GM23248 (cell line): ENCODE data around the gene NDNF. TPM values are rescaled to one million over a fixed set of nuclear protein-coding genes. Genes with fewer than 3 reads are reported as not detected.

ENCODE experiments used
- DNase-seq: peaks from one replicate; pipeline ENCODE4 v3.0.0-alpha.2; 2015
- H2AFZ ChIP-seq: fragments of 200-600 bp; sonication (generic); 2 replicates; pipeline ENCODE4 v1.6.1; 2016; ENCODE audit warnings: antibody characterized with exemption
- H3F3A ChIP-seq: fragments of 200-600 bp; sonication (generic); 2 replicates; pipeline ENCODE4 v1.6.1; 2016; ENCODE audit warnings: mild to moderate bottlenecking, antibody characterized with exemption, mixed run types; ENCODE audit not compliant: insufficient read depth
- H3K27ac ChIP-seq: fragments of 200-600 bp; sonication (generic); 2 replicates; pipeline ENCODE4 v1.5.1; 2016; ENCODE audit warnings: mild to moderate bottlenecking
- H3K27me3 ChIP-seq: fragments of 200-600 bp; sonication (generic); replicated peaks from 2 replicates; pipeline ENCODE4 v1.6.1; 2016; ENCODE audit warnings: mild to moderate bottlenecking; ENCODE audit not compliant: insufficient read depth
- H3K36me3 ChIP-seq: fragments of 200-600 bp; sonication (generic); 2 replicates; pipeline ENCODE4 v1.6.1; 2016; ENCODE audit warnings: low read depth, mild to moderate bottlenecking
- H3K4me1 ChIP-seq: fragments of 200-600 bp; sonication (generic); 2 replicates; pipeline ENCODE4 v1.6.1; 2016; ENCODE audit warnings: mild to moderate bottlenecking; ENCODE audit not compliant: insufficient read depth
- H3K4me2 ChIP-seq: fragments of 200-600 bp; sonication (generic); one replicate; pipeline ENCODE4 v1.6.1; 2016; ENCODE audit warnings: mild to moderate bottlenecking; ENCODE audit not compliant: unreplicated experiment
- H3K4me3 ChIP-seq: fragments of 200-600 bp; sonication (generic); 2 replicates; pipeline ENCODE4 v1.5.1; 2016; ENCODE audit warnings: mild to moderate bottlenecking
- H3K79me2 ChIP-seq: fragments of 200-600 bp; sonication (generic); 2 replicates; pipeline ENCODE4 v1.6.1; 2016; ENCODE audit warnings: mild to moderate bottlenecking; ENCODE audit not compliant: insufficient read depth
- H3K9ac ChIP-seq: fragments of 200-600 bp; sonication (generic); 2 replicates; pipeline ENCODE4 v1.6.1; 2016; ENCODE audit warnings: mild to moderate bottlenecking
- H3K9me2 ChIP-seq: fragments of 200-600 bp; sonication (generic); 2 replicates; pipeline ENCODE4 v1.6.1; 2016; ENCODE audit warnings: mixed run types, mild to moderate bottlenecking, moderate library complexity; ENCODE audit not compliant: insufficient read depth
- H3K9me3 ChIP-seq: fragments of 200-600 bp; sonication (generic); one replicate; pipeline ENCODE4 v1.6.1; 2017; ENCODE audit warnings: low read depth
- H4K20me1 ChIP-seq: fragments of 200-600 bp; sonication (generic); 2 replicates; pipeline ENCODE4 v1.6.0; 2016; ENCODE audit not compliant: insufficient read depth
- EZH2 ChIP-seq: fragments of 200-600 bp; sonication (generic); IDR thresholded peaks from 2 replicates; pipeline ENCODE4 v1.6.1; 2018; ENCODE audit warnings: antibody characterized with exemption, mild to moderate bottlenecking; ENCODE audit not compliant: insufficient read depth, poor library complexity, severe bottlenecking
- EZH2phosphoT487 ChIP-seq: fragments of 200-600 bp; sonication (generic); IDR thresholded peaks from 2 replicates; pipeline ENCODE4 v1.6.1; 2018; ENCODE audit warnings: antibody characterized with exemption, moderate library complexity, mild to moderate bottlenecking, low read depth; ENCODE audit not compliant: insufficient read depth
- WGBS, 2 experiments: methylation state at CpG; one replicate each; pipeline ENCODE4 v1.1.6; 2015 to 2017; ENCODE audit warnings: low lambda C conversion rate in 2 of 2, low coverage in 1 of 2; ENCODE audit errors: missing lambda C conversion rate in 2 of 2; 5-methylcytosine and 5-hydroxymethylcytosine counted together
- in situ Hi-C: fragments of 300-500 bp; cut with MboI; formaldehyde crosslinking; loops from 2 replicates; pipeline ENCODE4 v1.15.0; 2020
- polyA plus RNA-seq: library from polyadenylated mRNA; unstranded; fragments of >200 nt; fragmentation: Nextera tagmentation; extraction: Ambion mirVana; gene quantifications from 2 replicates; pipeline ENCODE4 v1.2.1, GENCODE V29; 2016
- total RNA-seq: library from RNA; depleted of rRNA; stranded (reverse); fragments of >200 nt; shearing (Covaris generic); gene quantifications from 2 replicates; pipeline ENCODE4 v1.2.3, GENCODE V29; 2014

NDNF gene
- total and polyA plus RNA-seq, 2 experiments from 2014 or later = 3.1 to 3.4 TPM

DNA sequence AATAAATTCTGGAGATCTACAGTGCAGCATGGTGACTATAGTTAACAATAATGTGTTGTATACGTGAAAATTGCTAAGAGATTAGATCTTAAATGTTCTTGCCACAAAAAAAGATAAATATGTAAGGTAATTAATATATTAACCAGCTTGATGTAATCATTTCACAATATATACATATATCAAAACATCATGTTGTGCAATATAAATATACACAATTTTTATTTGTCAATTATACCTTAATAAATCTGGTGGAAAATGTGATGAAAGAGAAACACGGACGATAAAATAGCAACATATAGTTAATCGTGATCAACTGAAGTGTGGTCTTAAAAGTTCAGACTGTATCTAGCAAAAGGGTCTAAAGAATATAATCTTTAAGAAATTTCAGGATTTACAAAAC is 16.5 kb upstream of the NDNF start:
- H3K9me2 ChIP-seq = no peaks in the 10 kb centered on the region
- in situ Hi-C loops = loop anchor here (10.0 to 25.0 kb wide), 2 partner anchors 377 to 934 kb away; no protein-coding TSS in a partner anchor
- WGBS, 2 experiments = 74 to 75% methylated on average over 4 of the region's 4 CpGs
- no peaks in the 10 kb centered on the region for H3K4me1 ChIP-seq
- no peaks in the 10 kb centered on the region for H3K9me3 ChIP-seq
- H3K79me2 ChIP-seq = no peaks in the 10 kb centered on the region
- H4K20me1 ChIP-seq = no peaks in the 10 kb centered on the region
- no peaks in the 10 kb centered on the region for H3F3A ChIP-seq
- H3K27me3 ChIP-seq = no peaks in the 10 kb centered on the region
- DNase-seq = no peak
- no peaks in the 10 kb centered on the region for H3K36me3 ChIP-seq
- H3K27ac ChIP-seq = no peak overlapping the region
- no peak overlapping the region for H3K4me2 ChIP-seq
- no peak overlapping the region for H3K4me3 ChIP-seq
- TF ChIP-seq EZH2phosphoT487 (no peak), EZH2 (no peak)
- no peak overlapping the region for H2AFZ ChIP-seq
- no peak overlapping the region for H3K9ac ChIP-seq

DNA sequence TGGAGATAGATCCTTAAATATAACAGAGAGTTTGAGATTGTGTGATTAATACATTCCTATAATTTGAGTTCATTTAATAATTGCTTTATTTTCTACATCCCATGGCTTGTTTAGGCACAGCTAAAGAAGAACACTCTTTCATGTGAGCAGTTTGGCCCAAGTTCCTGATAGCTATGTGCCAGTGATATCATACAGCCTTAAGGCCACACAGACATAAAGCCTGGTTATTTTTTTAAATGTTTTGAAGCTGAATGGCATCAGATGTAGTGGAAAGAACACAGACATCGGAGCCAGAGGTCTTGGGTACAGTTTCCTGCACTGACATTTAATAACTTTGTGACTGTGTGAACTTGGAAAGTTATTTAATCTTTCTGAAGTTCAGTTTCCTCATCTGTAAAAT is 7.0 kb upstream of the NDNF start:
- H3K4me2 ChIP-seq = no peak overlapping the region
- 47% methylated on average over 1 of the region's 1 CpG for WGBS, 2 experiments
- in situ Hi-C loops = loop anchor here (25.0 kb wide), 1 partner anchor 367 kb away; no protein-coding TSS in a partner anchor
- no peaks in the 10 kb centered on the region for H3K36me3 ChIP-seq
- H3K4me1 ChIP-seq = no peaks in the 10 kb centered on the region
- H3K9me2 ChIP-seq = no peaks in the 10 kb centered on the region
- no peak overlapping the region for H3K4me3 ChIP-seq
- no peaks in the 10 kb centered on the region for H3K9me3 ChIP-seq
- H4K20me1 ChIP-seq = no peaks in the 10 kb centered on the region
- no peak overlapping the region for H3K27ac ChIP-seq
- H3K9ac ChIP-seq = no peak overlapping the region
- DNase-seq = no peak
- no peaks in the 10 kb centered on the region for H3K79me2 ChIP-seq
- H3F3A ChIP-seq = no peaks in the 10 kb centered on the region
- TF ChIP-seq EZH2phosphoT487 (no peak), EZH2 (no peak)
- H3K27me3 ChIP-seq = no peaks in the 10 kb centered on the region
- no peak overlapping the region for H2AFZ ChIP-seq

DNA sequence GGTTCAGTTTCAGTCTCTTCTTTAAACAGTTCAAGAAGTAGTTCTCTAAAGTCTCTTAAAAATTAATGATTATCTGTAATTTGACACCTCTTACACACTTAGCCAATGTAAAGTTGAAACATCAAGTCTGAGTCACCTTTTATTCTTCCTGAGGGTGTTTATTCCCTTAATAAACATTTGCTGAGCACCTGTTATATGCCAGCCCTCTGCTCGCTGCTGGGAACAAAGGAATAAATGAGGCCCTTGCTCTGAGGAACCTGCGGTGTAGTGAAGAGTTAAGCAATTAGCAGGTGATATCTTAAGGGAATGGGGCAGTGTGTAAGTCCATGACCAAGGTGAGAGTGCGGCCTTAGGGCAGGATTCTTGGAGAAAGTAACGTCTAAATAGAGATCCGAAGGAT is 5.2 kb upstream of the NDNF start:
- no peak overlapping the region for H3K9ac ChIP-seq
- 91 to 93% methylated on average over 5 of the region's 5 CpGs for WGBS, 2 experiments
- no peaks in the 10 kb centered on the region for H3K79me2 ChIP-seq

DNA sequence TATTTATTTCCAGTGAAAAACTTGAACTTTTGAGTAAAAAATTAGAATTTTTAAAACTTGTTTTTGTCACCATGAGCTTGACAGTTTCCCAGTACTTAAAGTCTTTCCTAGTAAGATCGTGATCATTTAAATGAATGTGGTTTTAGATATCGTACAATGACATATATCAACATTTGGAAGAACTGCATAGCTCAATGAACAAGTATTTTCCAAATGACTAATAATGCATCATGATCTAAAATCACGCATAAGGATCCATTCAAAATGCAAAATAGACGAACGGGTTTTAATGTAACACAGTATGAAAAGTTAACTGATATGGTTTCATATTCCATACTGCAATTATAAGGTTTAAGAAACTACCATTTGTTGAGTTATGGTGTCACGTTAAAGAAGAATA is 4.1 kb upstream of the NDNF start:
- no peak for TF ChIP-seq EZH2
- no peak for TF ChIP-seq EZH2phosphoT487
- Histone ChIP-seq H3K27me3 (no peaks in the 10 kb centered on the region; the same call in 1 of the 2 replicates), H3K36me3 (no peaks in the 10 kb centered on the region), H3K27ac (no peak overlapping the region), H2AFZ (no peak overlapping the region), H3K4me2 (no peak overlapping the region), H4K20me1 (no peaks in the 10 kb centered on the region), H3K9me2 (no peaks in the 10 kb centered on the region), H3F3A (no peaks in the 10 kb centered on the region), H3K9me3 (no peaks in the 10 kb centered on the region), H3K4me3 (no peak overlapping the region), H3K79me2 (no peaks in the 10 kb centered on the region), H3K4me1 (no peaks in the 10 kb centered on the region), H3K9ac (no peak overlapping the region)
- in situ Hi-C loops = loop anchor here (25.0 kb wide), 1 partner anchor 364 kb away; no protein-coding TSS in a partner anchor
- WGBS, 2 experiments = 63 to 64% methylated on average over 6 of the region's 6 CpGs
- no peak for DNase-seq

More for the DNA sequence above, 5.2 kb upstream of the NDNF start:
- no peak for DNase-seq
- no peaks in the 10 kb centered on the region for H3K9me2 ChIP-seq
- no peak overlapping the region for H3K4me2 ChIP-seq
- no peak overlapping the region for H2AFZ ChIP-seq
- H4K20me1 ChIP-seq = no peaks in the 10 kb centered on the region
- H3K9me3 ChIP-seq = no peaks in the 10 kb centered on the region
- no peak overlapping the region for H3K4me3 ChIP-seq
- no peaks in the 10 kb centered on the region; the same call in 1 of the 2 replicates for H3K27me3 ChIP-seq
- TF ChIP-seq EZH2 = no peak
- no peak for TF ChIP-seq EZH2phosphoT487
- H3K4me1 ChIP-seq = no peaks in the 10 kb centered on the region
- H3K36me3 ChIP-seq = no peaks in the 10 kb centered on the region
- in situ Hi-C loops = loop anchor here (25.0 kb wide), 1 partner anchor 365 kb away; no protein-coding TSS in a partner anchor
- H3F3A ChIP-seq = no peaks in the 10 kb centered on the region
- no peak overlapping the region for H3K27ac ChIP-seq
